ENCODE data around the gene SEPTIN2.
"Not testable (repeated sequence)": the region's sequence is repeated elsewhere in the genome, so short reads cannot be mapped to it uniquely, and the experiment has no call there.

The SEPTIN2 gene

GRCh38 chr2:241314226-241315092, 1.3 kb upstream of the SEPTIN2 start:
- no peak for DNase-seq

DNA sequence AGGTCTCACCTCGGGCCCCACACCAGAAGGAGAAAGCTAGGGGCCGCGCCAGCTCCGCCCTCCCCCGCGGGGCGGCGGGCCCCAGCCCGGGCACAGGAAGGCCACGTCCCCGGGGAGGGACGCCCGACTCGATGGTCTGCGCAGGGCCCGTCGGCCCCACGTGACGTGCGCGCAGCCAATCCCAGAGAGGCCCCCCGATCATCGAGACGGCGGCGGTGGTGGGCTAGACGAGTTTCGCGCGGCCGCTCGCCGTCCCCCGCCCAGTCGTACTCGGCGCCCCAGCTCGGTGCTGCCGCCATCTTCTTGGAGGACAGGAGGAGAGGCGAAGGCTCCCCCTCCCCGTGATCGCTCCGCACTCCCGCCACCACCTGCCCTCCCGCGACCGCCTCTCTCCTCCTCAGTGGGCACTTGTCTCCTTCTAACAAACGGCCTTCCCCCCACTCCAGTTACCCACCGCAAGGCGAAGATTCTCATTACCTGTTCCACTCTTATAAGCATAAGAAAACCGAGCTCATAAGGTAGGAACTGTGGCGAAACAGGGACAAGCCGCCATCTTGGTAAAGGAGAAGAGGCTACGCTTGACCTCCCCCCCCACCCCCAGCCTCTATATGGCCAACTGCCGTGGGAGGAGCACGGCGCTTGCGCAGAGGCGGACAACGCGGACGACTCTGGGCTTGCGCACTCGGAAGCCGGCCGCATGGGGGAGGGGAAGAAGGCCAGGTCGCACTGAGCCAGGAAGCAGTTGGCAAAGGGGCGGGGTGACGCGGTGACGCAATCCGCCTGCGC, 439 bp upstream of the SEPTIN2 start, which contains the start of gene HDLBP:
TSS of gene HDLBP (minus strand) at position 580 of the 786 bp plus-strand sequence. CDS start 48,803 bp downstream, outside the sequence.
- DNase-seq: peak; percentile 100

DNA sequence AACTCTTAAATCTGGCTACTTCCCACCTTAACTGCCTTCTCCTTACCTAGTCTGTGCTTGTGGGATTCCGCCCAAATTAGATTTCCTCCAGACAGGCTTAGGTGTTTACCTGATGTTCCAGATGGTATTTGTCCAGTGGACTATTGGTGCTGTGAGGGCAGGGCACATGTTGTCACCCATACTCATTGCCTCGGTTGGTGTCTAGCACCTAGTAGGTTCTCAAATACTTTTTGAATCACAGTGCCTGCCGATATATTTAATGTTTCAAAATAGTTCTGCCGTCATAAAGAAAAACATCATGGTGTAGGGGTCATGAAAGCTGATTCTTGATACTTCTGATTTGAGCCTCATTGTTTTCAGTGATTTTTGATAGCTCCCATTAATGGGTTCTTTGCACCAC, 1.1 kb downstream of the SEPTIN2 start:
- no peak for DNase-seq

DNA sequence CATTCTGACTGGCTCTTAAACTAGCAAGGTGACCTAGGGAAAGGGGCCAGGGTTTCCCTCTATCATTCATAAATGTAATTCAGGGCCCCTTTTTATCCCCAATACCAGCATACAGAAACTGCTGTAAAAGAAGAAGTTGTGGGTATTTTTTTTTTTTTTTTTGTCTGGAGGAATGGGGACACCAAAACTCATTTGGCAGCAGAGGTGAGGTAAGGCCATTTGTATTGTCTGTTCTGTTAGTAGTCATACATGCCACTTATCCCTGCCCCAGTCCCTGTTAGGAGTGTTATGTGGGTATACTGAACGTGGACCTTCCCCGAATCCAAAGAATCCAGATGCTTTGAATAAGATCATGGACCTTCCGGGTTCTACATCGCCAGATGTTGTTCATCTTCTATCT, 1.7 kb downstream of the SEPTIN2 start:
- no peak for DNase-seq

- not testable (repeated sequence) for DNase-seq
Observed at GRCh38 chr2:241318830-241319229, 3.1 kb downstream of the SEPTIN2 start.

DNA sequence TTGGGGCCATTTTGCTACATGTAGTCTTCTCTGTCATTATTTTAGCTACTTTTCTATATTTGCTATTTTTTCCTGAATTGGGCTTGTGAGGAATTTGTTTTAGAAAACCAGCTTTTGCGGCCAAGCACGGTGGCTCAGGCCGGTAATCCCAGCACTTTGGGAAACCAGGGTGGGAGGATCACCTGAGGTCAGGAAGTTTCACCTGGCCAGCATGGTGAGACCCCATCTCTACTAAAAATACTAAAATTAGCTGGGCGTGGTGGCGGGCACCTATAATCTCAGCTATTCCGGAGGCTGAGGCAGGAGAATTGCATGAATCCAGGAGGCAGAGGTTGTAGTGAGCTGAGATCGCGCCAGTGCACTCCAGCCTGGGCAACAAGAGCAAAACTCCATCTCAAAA, 4.7 kb downstream of the SEPTIN2 start:
- no peak for DNase-seq

DNA sequence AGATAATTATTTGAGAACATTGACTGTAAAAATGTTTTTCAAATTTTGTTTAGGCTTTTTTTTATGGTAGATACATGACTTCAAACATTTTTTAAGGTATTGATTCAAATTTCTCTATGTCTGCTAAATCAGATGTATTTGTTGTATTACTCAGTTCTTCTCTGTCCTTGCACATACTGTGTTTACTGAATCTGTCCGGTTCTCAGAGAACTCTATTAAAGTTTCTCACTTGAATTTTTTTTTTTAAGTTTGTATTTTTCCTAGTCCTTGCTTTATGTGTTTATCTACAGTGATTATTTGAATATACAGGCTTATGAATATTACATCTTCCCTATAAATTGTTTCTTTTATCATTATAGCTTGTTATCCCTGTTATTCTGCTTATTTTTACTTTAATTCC, 5.3 kb downstream of the SEPTIN2 start:
- no peak for DNase-seq

- no peak for DNase-seq
Observed at GRCh38 chr2:241321886-241322285, 6.2 kb downstream of the SEPTIN2 start.

- no peak for DNase-seq
Observed at GRCh38 chr2:241323778-241324177, 8.1 kb downstream of the SEPTIN2 start.

DNA sequence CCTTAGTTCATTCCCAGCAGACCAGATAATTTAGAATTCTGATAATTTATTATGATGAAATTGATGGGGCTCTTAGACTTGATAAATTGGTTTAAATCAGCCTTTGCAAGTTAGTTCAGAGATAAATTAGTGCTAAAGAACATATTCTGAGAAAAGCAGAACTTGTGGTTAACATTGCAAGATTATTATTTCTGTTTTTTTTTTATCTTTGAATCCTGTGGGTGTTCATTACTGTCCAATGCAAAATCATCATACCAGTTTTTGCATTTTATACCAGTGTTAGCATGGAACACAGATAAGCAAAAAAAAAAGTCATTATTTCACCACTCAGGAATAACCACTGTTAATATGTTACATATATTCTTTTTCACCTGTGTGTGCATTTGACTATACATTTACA, 9.1 kb downstream of the SEPTIN2 start:
- no peak for DNase-seq

- no peak for DNase-seq
Observed at GRCh38 chr2:241325257-241325656, 9.5 kb downstream of the SEPTIN2 start.

GRCh38 chr2:241329669-241330615, 14.2 kb downstream of the SEPTIN2 start:
- no peak for DNase-seq

GRCh38 chr2:241330616-241330981, 14.9 kb downstream of the SEPTIN2 start:
- DNase-seq: no peak

DNA sequence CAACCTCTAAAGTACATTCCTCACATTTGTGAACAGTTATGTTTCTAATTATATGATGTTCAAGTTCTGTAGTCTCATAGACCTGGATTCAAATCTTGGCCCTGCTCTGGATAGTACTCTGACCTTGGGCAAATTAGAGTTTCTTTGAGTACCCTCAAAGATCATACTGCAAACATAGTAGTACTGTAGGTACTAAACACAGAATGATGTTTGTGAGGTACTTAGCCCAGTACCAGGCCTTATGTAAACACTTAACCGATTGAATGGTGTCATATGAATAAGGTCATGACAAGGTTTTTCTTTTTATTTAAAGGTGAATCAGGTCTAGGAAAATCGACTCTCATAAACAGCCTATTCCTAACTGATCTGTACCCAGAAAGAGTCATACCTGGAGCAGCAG, 19.1 kb downstream of the SEPTIN2 start:
- no peak for DNase-seq

DNA sequence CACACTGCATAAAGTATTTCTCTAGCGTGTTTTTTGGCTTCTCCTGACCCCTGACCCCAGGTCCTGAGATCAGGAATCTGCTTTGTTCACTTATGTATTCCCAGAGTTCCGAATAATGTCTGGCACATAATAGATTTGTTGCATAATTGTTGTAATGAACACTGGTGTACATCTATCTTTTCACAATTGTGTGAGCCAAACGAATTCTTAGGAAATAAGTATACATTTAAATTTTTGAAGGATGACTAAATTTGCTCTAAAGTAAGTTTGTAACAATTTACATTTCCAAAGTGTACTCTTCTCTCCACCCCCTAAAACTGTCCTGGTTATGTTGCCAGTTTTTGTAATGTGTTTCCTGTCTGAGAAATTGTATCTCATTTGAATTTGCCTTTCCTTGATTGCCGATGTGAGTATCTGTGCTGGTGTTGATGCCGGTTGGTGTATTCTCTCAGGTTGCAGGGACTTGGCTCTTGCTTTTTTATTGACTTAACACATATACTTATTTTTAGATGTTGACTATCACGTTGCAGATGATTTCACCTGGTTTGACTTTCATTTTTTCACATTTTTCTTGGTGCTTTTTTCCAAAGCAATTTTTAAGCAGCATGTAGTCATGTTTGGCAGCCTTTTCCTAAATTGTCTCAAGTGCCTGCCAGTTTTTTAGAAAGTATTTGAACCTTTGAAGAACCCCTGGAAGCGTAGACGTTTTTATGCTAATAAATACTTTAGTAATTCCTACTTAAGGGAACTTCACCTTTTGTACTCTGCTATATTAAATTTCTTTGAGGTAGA, 24.3 kb downstream of the SEPTIN2 start:
- DNase-seq: no peak

DNA sequence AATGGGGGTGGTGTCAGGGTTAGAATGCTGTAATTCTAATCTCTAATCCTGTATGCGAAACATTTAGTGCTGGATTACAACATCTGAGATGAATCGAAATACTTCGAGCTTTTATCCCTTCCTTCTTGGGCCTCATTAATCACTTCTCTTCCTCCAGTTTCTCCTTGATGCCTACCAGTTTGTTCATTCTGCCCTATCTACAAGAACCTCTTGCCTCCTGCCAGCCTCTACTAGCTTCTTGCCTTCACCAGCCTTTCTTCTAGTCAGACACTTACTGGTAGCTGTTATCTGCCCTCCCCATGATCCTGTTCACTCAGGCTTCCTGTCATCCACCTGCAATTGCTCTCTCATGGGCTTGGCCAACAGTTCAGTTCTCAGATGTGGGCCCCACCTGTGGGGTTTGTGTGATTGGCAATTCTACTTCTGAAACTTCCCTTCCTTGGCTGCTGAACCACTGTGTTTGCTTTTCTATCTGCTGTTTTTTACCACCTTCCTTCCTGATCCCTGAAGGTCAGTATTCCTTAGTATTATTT, 25.0 kb downstream of the SEPTIN2 start:
- no peak for DNase-seq

- DNase-seq: no peak
Observed at GRCh38 chr2:241344925-241345651, 29.4 kb downstream of the SEPTIN2 start.

- DNase-seq: no peak
Observed at GRCh38 chr2:241349941-241350340, 34.2 kb downstream of the SEPTIN2 start.

GRCh38 chr2:241350530-241350877, 34.8 kb downstream of the SEPTIN2 start:
- DNase-seq: no peak

DNA sequence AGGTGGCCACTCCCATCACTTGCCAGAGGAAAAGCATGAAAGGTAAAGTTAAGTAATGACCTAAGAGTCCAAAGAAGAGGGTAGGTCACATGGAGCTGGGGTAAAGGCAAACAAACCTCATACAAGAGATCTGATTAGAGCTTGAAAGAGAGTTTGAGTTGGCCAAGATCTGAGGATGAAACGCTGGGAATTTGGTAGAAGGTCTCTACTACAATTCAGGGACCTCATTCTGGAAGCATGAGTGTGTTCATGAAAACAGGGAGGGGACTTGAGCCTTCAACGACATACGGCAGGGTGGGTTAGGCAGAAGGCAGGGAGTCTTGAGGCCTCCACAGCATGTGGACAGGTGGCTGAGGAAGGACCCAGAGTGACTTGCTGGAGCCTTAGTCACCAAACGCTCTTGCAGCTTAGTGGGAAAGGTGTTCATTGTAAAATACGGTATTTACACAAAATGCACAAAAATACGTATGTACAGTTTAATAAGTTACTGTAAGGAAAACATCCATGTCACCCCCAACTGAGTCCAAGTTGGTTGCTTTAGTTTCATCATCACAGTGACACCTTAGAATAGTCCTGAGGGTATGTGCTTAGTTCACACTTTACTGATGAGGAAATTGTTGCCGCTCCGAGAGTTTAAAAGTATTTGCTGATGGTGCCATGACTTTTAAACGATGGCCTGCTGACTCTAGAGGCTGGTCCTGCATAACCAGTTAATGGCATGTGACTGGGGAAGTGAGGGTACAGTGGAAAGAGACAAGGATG, 35.3 kb downstream of the SEPTIN2 start:
- DNase-seq: no peak

All from right hindlimb (tissue), 1 donor.